Kidney capillary endothelial cell (primary cell): ENCODE results near the gene EXOC3L2.
A peak's percentile ranks its signal among the peaks of the same experiment; 100 is the strongest.

Experiments
- DNase-seq: peaks from one replicate; pipeline ENCODE4 v3.0.0-alpha.2; 2018; ENCODE audit warnings: low spot score

Gene EXOC3L2

GRCh38 chr19:45218911-45219743 is 26.1 kb downstream of the EXOC3L2 start:
- DNase-seq = no peak

GRCh38 chr19:45218426-45218825 is 26.8 kb downstream of the EXOC3L2 start:
- peak; percentile 42 for DNase-seq

GRCh38 chr19:45217957-45218334 is 27.3 kb downstream of the EXOC3L2 start:
- no peak for DNase-seq

GRCh38 chr19:45217193-45217956 is 27.8 kb downstream of the EXOC3L2 start:
- no peak for DNase-seq

- no peak for DNase-seq
These were observed 28.5 kb downstream of the EXOC3L2 start for GRCh38 chr19:45216667-45217066.

GRCh38 chr19:45215391-45216191 is 29.6 kb downstream of the EXOC3L2 start:
- peak; percentile 86 for DNase-seq

- no peak for DNase-seq
These were observed 32.2 kb downstream of the EXOC3L2 start for GRCh38 chr19:45213031-45213430.

GRCh38 chr19:45211751-45212381 is 33.3 kb downstream of the EXOC3L2 start:
- DNase-seq = peak; percentile 87

GRCh38 chr19:45206328-45206727 is 38.9 kb downstream of the EXOC3L2 start:
- no peak for DNase-seq

GRCh38 chr19:45205810-45206209 is 39.4 kb downstream of the EXOC3L2 start:
- DNase-seq = no peak

- DNase-seq = no peak
These were observed 42.6 kb downstream of the EXOC3L2 start for GRCh38 chr19:45202637-45203036.

- DNase-seq = peak; percentile 71
These were observed 44.6 kb downstream of the EXOC3L2 start for GRCh38 chr19:45200568-45200967.

GRCh38 chr19:45195764-45196163 is 49.4 kb downstream of the EXOC3L2 start:
- DNase-seq = no peak

- DNase-seq = no peak
These were observed 53.8 kb downstream of the EXOC3L2 start for GRCh38 chr19:45191375-45191774.

GRCh38 chr19:45189971-45190370 is 55.2 kb downstream of the EXOC3L2 start:
- DNase-seq = no peak

GRCh38 chr19:45187421-45188100 is 57.6 kb downstream of the EXOC3L2 start:
- no peak for DNase-seq

GRCh38 chr19:45186509-45187334 is 58.5 kb downstream of the EXOC3L2 start:
- no peak for DNase-seq

- DNase-seq = no peak
These were observed 61.1 kb downstream of the EXOC3L2 start for GRCh38 chr19:45184115-45184514.

GRCh38 chr19:45182758-45183157 is 62.4 kb downstream of the EXOC3L2 start:
- DNase-seq = no peak

GRCh38 chr19:45180936-45181335 is 64.3 kb downstream of the EXOC3L2 start:
- no peak for DNase-seq
